Gastrocnemius medialis (tissue), 4 donors: Measurements from ENCODE around the gene ARRB1. TPM values are rescaled to one million over a fixed set of nuclear protein-coding genes. Genes with fewer than 3 reads are reported as not detected.
A peak's percentile ranks its signal among the peaks of the same experiment; 100 is the strongest.

Experiments used
- ATAC-seq, 2 donors: fragments of 150-250 bp; one replicate each; pipeline ENCODE4 v1.9.1; 2016
- DNase-seq, 2 donors: peaks; one replicate each; pipeline ENCODE4 v3.0.0-alpha.2; 2019
- H3K27ac ChIP-seq, 4 donors: fragments of 200-600 bp; sonication (generic); 1 replicate in 1 of 4; 2 replicates in 3 of 4; pipeline ENCODE4 v1.5.1; 2016 to 2018; ENCODE audit warnings: mild to moderate bottlenecking in 2 of 4, moderate library complexity in 1 of 4
- H3K27me3 ChIP-seq, 3 donors: fragments of 200-600 bp; sonication (generic) in 2 of 3; 1 replicate in 1 of 3; 2 replicates in 2 of 3; pipeline versions ENCODE4 v1.5.1 to v1.6.0; 2016 to 2019; ENCODE audit warnings: mild to moderate bottlenecking in 1 of 3, moderate library complexity in 1 of 3
- H3K36me3 ChIP-seq, 2 donors: fragments of 200-600 bp; sonication (generic) in 1 of 2; one replicate each; pipeline ENCODE4 v1.5.1; 2017 to 2018
- H3K4me1 ChIP-seq, 2 donors: fragments of 200-600 bp; sonication (generic) in 1 of 2; one replicate each; pipeline ENCODE4 v1.5.1; 2016 to 2017; ENCODE audit warnings: mild to moderate bottlenecking in 2 of 2
- H3K4me3 ChIP-seq, 4 donors: fragments of 200-600 bp; sonication (generic) in 3 of 4; 1 replicate in 1 of 4; 2 replicates in 3 of 4; pipeline ENCODE4 v1.5.1; 2016 to 2019; ENCODE audit warnings: mild to moderate bottlenecking in 2 of 4
- H3K9me3 ChIP-seq, 3 donors: fragments of 200-600 bp; sonication (generic) in 2 of 3; 1 replicate in 1 of 3; 2 replicates in 2 of 3; pipeline ENCODE4 v1.5.1; 2016 to 2019
- CTCF ChIP-seq, 5 experiments: fragments of 450-650 bp in 3 of 5; fragments of 200-600 bp in 2 of 5; sonication (generic) in 2 of 5; IDR thresholded peaks in 4 of 5; conservative IDR thresholded peaks in 1 of 5; 1 replicate in 4 of 5; 2 replicates in 1 of 5; pipeline ENCODE4 v1.5.1; 2016 to 2019; ENCODE audit warnings: antibody characterized with exemption in 5 of 5, mild to moderate bottlenecking in 3 of 5, moderate library complexity in 3 of 5
- POLR2A ChIP-seq, 2 donors: fragments of 450-650 bp; IDR thresholded peaks; one replicate each; pipeline ENCODE4 v1.6.1; 2017; ENCODE audit warnings: antibody characterized with exemption in 2 of 2, mild to moderate bottlenecking in 2 of 2, moderate library complexity in 2 of 2
- in situ Hi-C, 4 donors: fragments of 200-750 bp; cut with MboI; loops; one replicate each; pipeline versions ENCODE4 v1.15.0 to v1.8.0; 2017; ENCODE audit warnings: low sequenced_read_pairs in 4 of 4
- intact Hi-C: fragments of 100-400 bp; cut with DNase I; formaldehyde crosslinking; loops from one replicate; pipeline ENCODE4 v1.15.1; 2023; ENCODE audit warnings: low total_unique reads
- total RNA-seq, 4 donors: library from RNA; depleted of rRNA; stranded (reverse); fragments of >200 nt; gene quantifications; one replicate each; pipeline versions ENCODE4 v1.1.0 to v1.2.3, GENCODE V29; 2016

ARRB1 gene
- total RNA-seq, 4 donors from 2014 or later = 4.3 to 11.8 (median 5.4) TPM

- Histone ChIP-seq H3K9me3 (no peaks in the 10 kb centered on the region), H3K4me3 (no peak overlapping the region), H3K36me3 (peaks cover 0 to 26% of the 10 kb centered on the region in 2 donors), H3K4me1 (no peaks in the 10 kb centered on the region), H3K27ac (no peak overlapping the region), H3K27me3 (no peaks in the 10 kb centered on the region)
- in situ Hi-C loops = loop anchor here (5.0 to 25.0 kb wide), 3 partner anchors 101 to 256 kb away; partner anchors contain the start of gene GDPD5 (in 2 of the 4)
- intact Hi-C loops = loop anchor here (1.0 kb wide), 1 partner anchor 103 kb away; no protein-coding TSS in a partner anchor
- DNase-seq (no peak), ATAC-seq (no peak)
- TF ChIP-seq CTCF (IDR thresholded peaks at IDR 0.05 in 4 of 5, conservative IDR thresholded peaks at IDR 0.05 in 1 of 5) (no peak), POLR2A (IDR thresholded peaks at IDR 0.05) (no peak)
Measured at GRCh38 chr11:75280770-75281468, 70.5 kb downstream of the ARRB1 start.

- intact Hi-C loops (loop anchor here (1.0 kb wide), 1 partner anchor 104 kb away; no protein-coding TSS in a partner anchor), in situ Hi-C loops (loop anchor here (5.0 to 25.0 kb wide), 3 partner anchors 102 to 257 kb away; partner anchors contain the start of gene GDPD5 (in 2 of the 4))
- H3K27ac ChIP-seq = no peak overlapping the region
- no peaks in the 10 kb centered on the region for H3K27me3 ChIP-seq
- TF ChIP-seq CTCF (IDR thresholded peaks at IDR 0.05 in 4 of 5, conservative IDR thresholded peaks at IDR 0.05 in 1 of 5) (peak; percentile 85 to 97 (median 95)), POLR2A (IDR thresholded peaks at IDR 0.05) (no peak)
- ATAC-seq (peak; percentile 69 to 71), DNase-seq (peak; percentile 32 to 57)
- peaks cover 0 to 20% of the 10 kb centered on the region in 2 donors for H3K36me3 ChIP-seq
- no peak overlapping the region for H3K4me3 ChIP-seq
- no peaks in the 10 kb centered on the region for H3K4me1 ChIP-seq
- no peaks in the 10 kb centered on the region for H3K9me3 ChIP-seq
Measured at GRCh38 chr11:75280227-75280701, 71.2 kb downstream of the ARRB1 start.

GRCh38 chr11:75279273-75279672, 72.2 kb downstream of the ARRB1 start:
- Histone ChIP-seq H3K4me3 (no peak overlapping the region), H3K9me3 (no peaks in the 10 kb centered on the region), H3K36me3 (peaks cover 0 to 18% of the 10 kb centered on the region in 2 donors), H3K27ac (no peak overlapping the region), H3K4me1 (no peaks in the 10 kb centered on the region), H3K27me3 (no peaks in the 10 kb centered on the region)
- ATAC-seq = no peak
- intact Hi-C loops = loop anchor here (5.0 kb wide), 1 partner anchor 248 kb away; the partner anchor contains the start of gene GDPD5
- DNase-seq = no peak
- in situ Hi-C loops = loop anchor here in 3 of 4 donors (5.0 to 25.0 kb wide), 3 partner anchors 103 to 258 kb away; partner anchors contain the start of gene GDPD5 (in 2 of the 3)
- TF ChIP-seq CTCF (IDR thresholded peaks at IDR 0.05 in 4 of 5, conservative IDR thresholded peaks at IDR 0.05 in 1 of 5) = no peak
- TF ChIP-seq POLR2A (IDR thresholded peaks at IDR 0.05) = no peak

- in situ Hi-C loops = loop anchor here in 3 of 4 donors (5.0 to 25.0 kb wide), 3 partner anchors 104 to 259 kb away; partner anchors contain the start of gene GDPD5 (in 2 of the 3)
- intact Hi-C loops = loop anchor here (5.0 kb wide), 1 partner anchor 249 kb away; the partner anchor contains the start of gene GDPD5
- no peak for ATAC-seq
- H3K4me3 ChIP-seq = no peak overlapping the region
- no peak overlapping the region for H3K27ac ChIP-seq
- TF ChIP-seq CTCF (IDR thresholded peaks at IDR 0.05 in 4 of 5, conservative IDR thresholded peaks at IDR 0.05 in 1 of 5) (no peak), POLR2A (IDR thresholded peaks at IDR 0.05) (no peak)
- no peaks in the 10 kb centered on the region for H3K4me1 ChIP-seq
- H3K27me3 ChIP-seq = no peaks in the 10 kb centered on the region
- peak in 1 of 2 donors; percentile 10 for DNase-seq
- peaks cover 0 to 18% of the 10 kb centered on the region in 2 donors for H3K36me3 ChIP-seq
- no peaks in the 10 kb centered on the region for H3K9me3 ChIP-seq
Measured at GRCh38 chr11:75277991-75278790, 73.3 kb downstream of the ARRB1 start.
